Upper lobe of left lung (tissue), 6 donors: ENCODE data around the gene KCNK6. TPM values are rescaled to one million over a fixed set of nuclear protein-coding genes. Genes with fewer than 3 reads are reported as not detected.

ENCODE experiments used
- ATAC-seq, 2 donors: fragments of 200-7000 bp; cut with Tn5 transposase; one replicate each; pipeline ENCODE4 v1.9.1; 2022; ENCODE audit warnings: mild to moderate bottlenecking in 2 of 2, moderate library complexity in 2 of 2; ENCODE audit not compliant: low FRiP score in 2 of 2
- DNase-seq, 2 donors: peaks; one replicate each; pipeline ENCODE4 v3.0.0-alpha.2; 2019 to 2020
- H3K27ac ChIP-seq, 4 donors: fragments of 200-600 bp; sonication (generic); one replicate each; pipeline ENCODE4 v1.5.1; 2016 to 2019
- H3K27me3 ChIP-seq, 4 donors: fragments of 200-600 bp; sonication (generic); one replicate each; pipeline ENCODE4 v1.5.1; 2017 to 2019
- H3K36me3 ChIP-seq, 4 donors: fragments of 200-600 bp; sonication (generic); one replicate each; pipeline ENCODE4 v1.5.1; 2016 to 2019
- H3K4me1 ChIP-seq, 4 donors: fragments of 200-600 bp; sonication (generic); one replicate each; pipeline ENCODE4 v1.5.1; 2018 to 2019
- H3K4me3 ChIP-seq, 4 donors: fragments of 200-600 bp; sonication (generic); one replicate each; pipeline ENCODE4 v1.5.1; 2017 to 2019; ENCODE audit warnings: mild to moderate bottlenecking in 2 of 4, moderate library complexity in 1 of 4
- H3K9me3 ChIP-seq, 4 donors: fragments of 200-600 bp; sonication (generic); one replicate each; pipeline ENCODE4 v1.5.1; 2018 to 2019
- EP300 ChIP-seq, 4 donors: sonication (generic); formaldehyde crosslinking; IDR thresholded peaks; one replicate each; pipeline ENCODE4 v1.5.1; 2017; ENCODE audit warnings: antibody characterized with exemption in 4 of 4, control low read depth in 2 of 4
- POLR2A ChIP-seq, 4 donors: fragments of 450-650 bp; IDR thresholded peaks; one replicate each; pipeline ENCODE4 v1.5.1; 2016 to 2017; ENCODE audit warnings: antibody characterized with exemption in 4 of 4, mild to moderate bottlenecking in 2 of 4
- POLR2AphosphoS5 ChIP-seq, 2 donors: sonication (generic); formaldehyde crosslinking; IDR thresholded peaks; one replicate each; pipeline ENCODE4 v1.5.1; 2017; ENCODE audit warnings: antibody characterized with exemption in 2 of 2
- WGBS, 2 donors: methylation state at CpG; one replicate each; pipeline ENCODE4 v1.1.5; 2017 to 2018; 5-methylcytosine and 5-hydroxymethylcytosine counted together
- total RNA-seq, 6 donors: library from RNA; depleted of rRNA in 4 of 6; stranded (reverse); fragments of >200 nt in 4 of 6; gene quantifications; one replicate each; pipeline versions ENCODE4 v1.1.0 to v1.2.1, GENCODE V29; 2016 to 2021
- TF ChIP-seq, protein P1 (sequence below), 6 experiments: fragments of 450-650 bp in 4 of 6; fragments of 200-600 bp in 2 of 6; sonication (generic) in 2 of 6; IDR thresholded peaks; one replicate each; pipeline ENCODE4 v1.5.1; 2016 to 2019; ENCODE audit warnings: antibody characterized with exemption in 6 of 6
- donor health status: DM: no; HTN: no; CAD: no; lungs with moderate emphysema.
- donor health status: DM: no; HTN: yes; CAD: no; lungs with severe emphysema.

KCNK6 gene
- total RNA-seq, 6 donors from 2014 or later = 6.8 to 22.0 (median 12.0) TPM

DNA sequence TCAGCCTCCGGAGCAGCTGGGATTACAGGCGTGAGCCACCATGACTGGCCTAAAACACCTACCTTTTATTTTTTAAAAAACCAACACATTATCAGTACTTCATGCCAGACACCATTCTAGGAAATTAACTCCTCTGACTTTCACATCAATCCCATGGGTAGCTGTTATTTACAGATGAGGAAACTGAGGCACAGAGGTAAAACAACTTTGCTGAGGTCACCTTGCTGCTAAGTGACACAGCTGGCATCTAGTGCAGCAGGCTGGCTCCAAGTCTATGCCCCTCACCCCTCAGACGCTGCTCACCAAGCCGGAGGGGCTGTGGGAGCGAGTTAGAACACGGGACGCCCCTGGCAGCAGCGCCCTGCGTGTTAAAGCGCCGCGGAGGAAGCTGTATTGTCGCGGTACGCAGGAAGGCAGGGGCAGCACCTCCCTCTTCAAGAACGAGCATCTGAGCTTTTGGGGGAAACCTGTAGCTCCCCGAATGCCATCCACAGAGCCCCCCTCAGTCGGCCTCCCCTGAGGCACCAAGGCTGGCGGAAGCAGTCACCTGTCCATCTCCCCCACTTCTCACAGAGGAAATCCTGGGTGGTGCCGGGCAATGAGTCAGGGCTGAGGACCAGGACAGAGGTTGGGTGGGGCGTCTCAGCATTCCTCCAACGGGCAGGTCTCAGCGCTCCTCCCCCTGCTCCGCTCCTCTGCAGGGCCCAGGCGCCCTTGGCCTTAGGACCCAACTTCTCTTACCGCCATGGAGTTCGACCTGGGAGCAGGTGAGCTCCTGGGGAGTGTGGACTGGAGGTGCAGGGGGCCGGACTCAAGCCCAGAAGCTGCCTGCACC is 15.9 kb upstream of the KCNK6 start, which contains the start of gene C19orf33:
Gene C19orf33, plus strand, starts transcription at position 735 of the 835 bp plus-strand sequence. Its CDS starts 11 bp downstream, at position 746.
- Histone ChIP-seq H3K27me3 (no peaks in the 10 kb centered on the region), H3K27ac (peak within 1 kb of the TSS; percentile 61 to 87 (median 82)), H3K4me1 (peaks cover 10 to 24% (median 13%) of the 10 kb centered on the region in 4 donors), H3K4me3 (peak within 1 kb of the TSS in 3 of 4 donors; percentile 40 to 50 (median 41)), H3K36me3 (peaks cover 0 to 27% (median 19%) of the 10 kb centered on the region in 4 donors), H3K9me3 (no peaks in the 10 kb centered on the region)
- 38 to 43% methylated on average over 11 to 27 of the region's 28 CpGs for WGBS, 2 donors
- DNase-seq (peak; percentile 58 to 91), ATAC-seq (peak; percentile 75 to 94)
- TF ChIP-seq POLR2AphosphoS5 (IDR thresholded peaks at IDR 0.05) (peak; percentile 20 to 63), EP300 (IDR thresholded peaks at IDR 0.05) (no peak), POLR2A (IDR thresholded peaks at IDR 0.05) (peak in 2 of 4 donors; percentile 53 to 60)
- TF ChIP-seq, protein P1, sequence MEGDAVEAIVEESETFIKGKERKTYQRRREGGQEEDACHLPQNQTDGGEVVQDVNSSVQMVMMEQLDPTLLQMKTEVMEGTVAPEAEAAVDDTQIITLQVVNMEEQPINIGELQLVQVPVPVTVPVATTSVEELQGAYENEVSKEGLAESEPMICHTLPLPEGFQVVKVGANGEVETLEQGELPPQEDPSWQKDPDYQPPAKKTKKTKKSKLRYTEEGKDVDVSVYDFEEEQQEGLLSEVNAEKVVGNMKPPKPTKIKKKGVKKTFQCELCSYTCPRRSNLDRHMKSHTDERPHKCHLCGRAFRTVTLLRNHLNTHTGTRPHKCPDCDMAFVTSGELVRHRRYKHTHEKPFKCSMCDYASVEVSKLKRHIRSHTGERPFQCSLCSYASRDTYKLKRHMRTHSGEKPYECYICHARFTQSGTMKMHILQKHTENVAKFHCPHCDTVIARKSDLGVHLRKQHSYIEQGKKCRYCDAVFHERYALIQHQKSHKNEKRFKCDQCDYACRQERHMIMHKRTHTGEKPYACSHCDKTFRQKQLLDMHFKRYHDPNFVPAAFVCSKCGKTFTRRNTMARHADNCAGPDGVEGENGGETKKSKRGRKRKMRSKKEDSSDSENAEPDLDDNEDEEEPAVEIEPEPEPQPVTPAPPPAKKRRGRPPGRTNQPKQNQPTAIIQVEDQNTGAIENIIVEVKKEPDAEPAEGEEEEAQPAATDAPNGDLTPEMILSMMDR (IDR thresholded peaks at IDR 0.05) = no peak

DNA sequence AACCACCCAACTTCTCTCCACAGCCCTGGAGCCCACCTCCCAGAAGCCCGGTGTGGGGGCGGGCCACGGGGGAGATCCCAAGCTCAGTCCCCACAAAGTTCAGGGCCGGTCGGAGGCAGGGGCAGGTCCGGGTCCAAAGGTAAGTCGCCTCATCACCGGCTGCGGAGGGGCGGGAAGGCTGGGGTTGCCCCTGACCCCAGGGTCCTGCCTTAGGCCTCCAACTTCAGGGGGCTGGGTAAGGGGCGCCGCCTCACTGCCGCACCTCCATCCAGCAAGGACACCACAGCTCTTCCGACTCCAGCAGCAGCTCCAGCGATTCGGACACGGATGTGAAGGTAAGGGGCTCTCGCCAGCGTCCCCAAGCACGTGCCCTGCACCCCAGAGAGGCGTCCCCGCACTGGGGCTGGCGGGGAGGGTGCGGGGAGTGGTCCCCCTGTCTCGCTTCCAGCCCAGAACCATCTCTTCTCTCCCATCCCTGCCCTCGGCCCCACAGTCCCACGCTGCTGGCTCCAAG is 15.2 kb upstream of the KCNK6 start:
- Histone ChIP-seq H3K4me1 (peaks cover 10 to 24% (median 13%) of the 10 kb centered on the region in 4 donors), H3K27me3 (no peaks in the 10 kb centered on the region), H3K4me3 (peak overlapping the region in 3 of 4 donors; percentile 40 to 50 (median 41)), H3K9me3 (no peaks in the 10 kb centered on the region), H3K27ac (peak overlapping the region; percentile 61 to 87 (median 82)), H3K36me3 (peaks cover 0 to 34% (median 22%) of the 10 kb centered on the region in 4 donors)
- ATAC-seq = peak; percentile 3 to 6
- peak in 1 of 2 donors; percentile 78 for DNase-seq
- WGBS, 2 donors = 82 to 84% methylated on average over 5 to 12 of the region's 27 CpGs
- TF ChIP-seq POLR2A (IDR thresholded peaks at IDR 0.05) = no peak
- no peak for TF ChIP-seq EP300 (IDR thresholded peaks at IDR 0.05)
- TF ChIP-seq, protein P1 (IDR thresholded peaks at IDR 0.05) = no peak
- no peak for TF ChIP-seq POLR2AphosphoS5 (IDR thresholded peaks at IDR 0.05)

- H3K4me3 ChIP-seq = peak overlapping the region in 3 of 4 donors; percentile 40 to 50 (median 41)
Measured at GRCh38 chr19:38304866-38305429, 14.7 kb upstream of the KCNK6 start.

DNA sequence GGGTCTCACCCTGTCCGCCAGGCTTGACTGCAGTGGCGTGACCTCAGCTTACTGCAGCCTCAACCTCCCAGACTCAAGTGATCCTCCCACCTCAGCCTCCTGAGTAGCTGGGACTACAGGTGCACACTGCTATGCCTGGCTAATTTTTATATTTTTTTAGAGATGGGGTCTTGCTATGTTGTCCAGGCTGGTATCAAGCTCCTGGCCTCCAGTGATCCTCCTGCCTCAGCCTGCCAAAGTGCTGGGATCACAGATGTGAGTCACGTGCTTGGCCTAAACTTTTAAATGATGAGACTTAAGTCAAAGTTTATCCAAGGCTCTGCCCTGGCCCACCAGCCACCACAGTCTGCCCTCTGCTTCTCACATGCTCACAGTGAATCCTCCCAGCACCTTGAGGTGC is 13.4 kb upstream of the KCNK6 start:
- H3K36me3 ChIP-seq = peaks cover 0 to 36% (median 22%) of the 10 kb centered on the region in 4 donors
- no peak for DNase-seq
- no peaks in the 10 kb centered on the region for H3K9me3 ChIP-seq
- H3K27ac ChIP-seq = no peak overlapping the region
- TF ChIP-seq POLR2AphosphoS5 (IDR thresholded peaks at IDR 0.05) (no peak), POLR2A (IDR thresholded peaks at IDR 0.05) (no peak)
- H3K4me1 ChIP-seq = peaks cover 10 to 24% (median 13%) of the 10 kb centered on the region in 4 donors
- ATAC-seq = no peak
- H3K27me3 ChIP-seq = no peaks in the 10 kb centered on the region
- no peak overlapping the region for H3K4me3 ChIP-seq
- 82 to 93% methylated on average over 3 of the region's 3 CpGs for WGBS, 2 donors

More at GRCh38 chr19:38304866-38305429, 14.7 kb upstream of the KCNK6 start:
- WGBS, 2 donors = 52 to 79% methylated on average over 3 to 18 of the region's 29 CpGs
- DNase-seq (peak; percentile 94 to 95), ATAC-seq (peak; percentile 64 to 94)
- no peaks in the 10 kb centered on the region for H3K27me3 ChIP-seq
- TF ChIP-seq, protein P1 (IDR thresholded peaks at IDR 0.05) = no peak
- TF ChIP-seq POLR2A (IDR thresholded peaks at IDR 0.05) (peak in 1 of 4 donors; percentile 81), POLR2AphosphoS5 (IDR thresholded peaks at IDR 0.05) (peak; percentile 20 to 83), EP300 (IDR thresholded peaks at IDR 0.05) (no peak)
- peaks cover 0 to 36% (median 22%) of the 10 kb centered on the region in 4 donors for H3K36me3 ChIP-seq
- no peaks in the 10 kb centered on the region for H3K9me3 ChIP-seq
- H3K4me1 ChIP-seq = peaks cover 10 to 24% (median 13%) of the 10 kb centered on the region in 4 donors
- H3K27ac ChIP-seq = peak overlapping the region; percentile 61 to 87 (median 82)

DNA sequence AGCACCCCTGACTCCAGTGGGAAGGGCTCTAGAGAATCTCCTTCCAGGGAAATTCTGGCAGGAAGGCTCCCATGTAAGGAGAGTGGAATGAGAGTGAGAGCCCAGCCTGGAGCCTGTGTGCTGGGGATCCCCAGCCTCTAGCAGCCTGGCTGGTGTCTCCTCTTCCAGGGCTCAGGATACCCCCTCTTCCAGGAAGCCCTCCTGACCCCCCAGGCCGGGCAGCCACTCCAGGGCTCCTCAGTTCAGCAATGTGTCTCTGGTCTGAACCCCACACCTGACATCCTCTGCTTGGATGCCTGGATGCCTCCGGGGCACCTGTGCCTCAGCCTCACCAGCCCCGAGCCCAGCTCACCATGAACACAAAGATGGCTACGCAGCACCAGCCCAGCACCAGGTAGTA is 12.6 kb upstream of the KCNK6 start:
- no peak for TF ChIP-seq POLR2AphosphoS5 (IDR thresholded peaks at IDR 0.05)
- TF ChIP-seq POLR2A (IDR thresholded peaks at IDR 0.05) = no peak
- no peak for TF ChIP-seq EP300 (IDR thresholded peaks at IDR 0.05)
- TF ChIP-seq, protein P1 (IDR thresholded peaks at IDR 0.05) = no peak
- no peak overlapping the region for H3K4me3 ChIP-seq
- no peak overlapping the region for H3K27ac ChIP-seq
- peaks cover 10 to 24% (median 13%) of the 10 kb centered on the region in 4 donors for H3K4me1 ChIP-seq
- 92 to 97% methylated on average over 4 of the region's 4 CpGs for WGBS, 2 donors
- no peak for DNase-seq
- no peak for ATAC-seq
- H3K9me3 ChIP-seq = no peaks in the 10 kb centered on the region
- peaks cover 0 to 36% (median 22%) of the 10 kb centered on the region in 4 donors for H3K36me3 ChIP-seq
- no peaks in the 10 kb centered on the region for H3K27me3 ChIP-seq
